ENCODE data around the gene SLC24A3. TPM values are rescaled to one million over a fixed set of nuclear protein-coding genes. Genes with fewer than 3 reads are reported as not detected.
A peak's percentile ranks its signal among the peaks of the same experiment; 100 is the strongest.

SLC24A3 gene
- total RNA-seq, 1 donor from 2014 or later, result 0.79 TPM

- Histone ChIP-seq H3K4me1 (ENCODE audit: insufficient read depth, low read length) (no peaks in the 10 kb centered on the region), H3K4me3 (ENCODE audit: insufficient read depth, low read depth, low read length) (no peak overlapping the region), H3K9me3 (ENCODE audit: insufficient read depth, low read depth, low read length) (no peaks in the 10 kb centered on the region), H3K9ac (ENCODE audit: low read length) (no peak overlapping the region), H3K36me3 (ENCODE audit: insufficient read depth, low read length) (no peaks in the 10 kb centered on the region), H3K27ac (ENCODE audit: low read depth, low read length) (no peak overlapping the region), H2AFZ (ENCODE audit: low read depth, low read length) (no peak overlapping the region), H3K79me2 (ENCODE audit: insufficient read depth, low read length) (no peaks in the 10 kb centered on the region), H3K4me2 (ENCODE audit: low read length) (no peak overlapping the region), H4K20me1 (ENCODE audit: insufficient read depth, low read length) (no peaks in the 10 kb centered on the region), H3K27me3 (ENCODE audit: insufficient read depth, low read length) (no peaks in the 10 kb centered on the region)
- Mint-ChIP-seq H3K27ac (ENCODE audit: unreplicated experiment) (no peak overlapping the region), H3K4me3 (ENCODE audit: unreplicated experiment) (no peak overlapping the region), H3K36me3 (ENCODE audit: low read depth, unreplicated experiment) (no peaks in the 10 kb centered on the region), H3K4me1 (ENCODE audit: low read depth, unreplicated experiment) (peaks cover 7% of the 10 kb centered on the region), H3K27me3 (ENCODE audit: low read depth, unreplicated experiment) (peaks cover 9% of the 10 kb centered on the region), H3K9me3 (ENCODE audit: unreplicated experiment) (no peaks in the 10 kb centered on the region)
- DNase-seq (ENCODE audit: low read depth) (no peak), FAIRE-seq (no peak)
- TF ChIP-seq CTCF (IDR thresholded peaks at IDR 0.05; ENCODE audit: insufficient read depth, low read depth, low read length), result no peak
- TF ChIP-seq EZH2 (IDR thresholded peaks at IDR 0.05; ENCODE audit: insufficient read depth, low read length), result no peak
Observed at GRCh38 chr20:19268426-19268825, 56.0 kb downstream of the SLC24A3 start.

GRCh38 chr20:19269737-19270340 is 57.4 kb downstream of the SLC24A3 start:
- Histone ChIP-seq H3K4me1 (ENCODE audit: insufficient read depth, low read length) (no peaks in the 10 kb centered on the region), H3K36me3 (ENCODE audit: insufficient read depth, low read length) (no peaks in the 10 kb centered on the region), H3K27ac (ENCODE audit: low read depth, low read length) (no peak overlapping the region), H3K4me2 (ENCODE audit: low read length) (peak overlapping the region; percentile 40), H3K9ac (ENCODE audit: low read length) (no peak overlapping the region), H3K4me3 (ENCODE audit: insufficient read depth, low read depth, low read length) (no peak overlapping the region), H4K20me1 (ENCODE audit: insufficient read depth, low read length) (no peaks in the 10 kb centered on the region), H3K27me3 (ENCODE audit: insufficient read depth, low read length) (no peaks in the 10 kb centered on the region), H2AFZ (ENCODE audit: low read depth, low read length) (no peak overlapping the region), H3K79me2 (ENCODE audit: insufficient read depth, low read length) (no peaks in the 10 kb centered on the region), H3K9me3 (ENCODE audit: insufficient read depth, low read depth, low read length) (no peaks in the 10 kb centered on the region)
- Mint-ChIP-seq H3K36me3 (ENCODE audit: low read depth, unreplicated experiment) (no peaks in the 10 kb centered on the region), H3K27me3 (ENCODE audit: low read depth, unreplicated experiment) (peaks cover 10% of the 10 kb centered on the region), H3K27ac (ENCODE audit: unreplicated experiment) (no peak overlapping the region), H3K9me3 (ENCODE audit: unreplicated experiment) (no peaks in the 10 kb centered on the region), H3K4me1 (ENCODE audit: low read depth, unreplicated experiment) (peaks cover 7% of the 10 kb centered on the region), H3K4me3 (ENCODE audit: unreplicated experiment) (no peak overlapping the region)
- TF ChIP-seq CTCF (IDR thresholded peaks at IDR 0.05; ENCODE audit: insufficient read depth, low read depth, low read length) (no peak), EZH2 (IDR thresholded peaks at IDR 0.05; ENCODE audit: insufficient read depth, low read length) (no peak)
- FAIRE-seq, result peak; percentile 37
- DNase-seq (ENCODE audit: low read depth), result peak; percentile 3

GRCh38 chr20:19271879-19272651 is 59.6 kb downstream of the SLC24A3 start:
- no peak overlapping the region for H3K4me2 ChIP-seq (ENCODE audit: low read length)
- H3K9me3 ChIP-seq (ENCODE audit: insufficient read depth, low read depth, low read length), result no peaks in the 10 kb centered on the region
- H2AFZ ChIP-seq (ENCODE audit: low read depth, low read length), result no peak overlapping the region
- no peaks in the 10 kb centered on the region for H4K20me1 ChIP-seq (ENCODE audit: insufficient read depth, low read length)
- no peak for FAIRE-seq
- no peaks in the 10 kb centered on the region for H3K9me3 Mint-ChIP-seq (ENCODE audit: unreplicated experiment)
- TF ChIP-seq CTCF (IDR thresholded peaks at IDR 0.05; ENCODE audit: insufficient read depth, low read depth, low read length) (no peak), EZH2 (IDR thresholded peaks at IDR 0.05; ENCODE audit: insufficient read depth, low read length) (no peak)
- no peaks in the 10 kb centered on the region for H3K4me1 ChIP-seq (ENCODE audit: insufficient read depth, low read length)
- H3K36me3 Mint-ChIP-seq (ENCODE audit: low read depth, unreplicated experiment), result no peaks in the 10 kb centered on the region
- DNase-seq (ENCODE audit: low read depth), result no peak
- H3K79me2 ChIP-seq (ENCODE audit: insufficient read depth, low read length), result no peaks in the 10 kb centered on the region
- no peak overlapping the region for H3K27ac ChIP-seq (ENCODE audit: low read depth, low read length)
- H3K4me3 ChIP-seq (ENCODE audit: insufficient read depth, low read depth, low read length), result no peak overlapping the region
- H3K27me3 Mint-ChIP-seq (ENCODE audit: low read depth, unreplicated experiment), result peaks cover 19% of the 10 kb centered on the region
- H3K27ac Mint-ChIP-seq (ENCODE audit: unreplicated experiment), result no peak overlapping the region
- no peaks in the 10 kb centered on the region for H3K27me3 ChIP-seq (ENCODE audit: insufficient read depth, low read length)
- peaks cover 7% of the 10 kb centered on the region for H3K4me1 Mint-ChIP-seq (ENCODE audit: low read depth, unreplicated experiment)
- H3K36me3 ChIP-seq (ENCODE audit: insufficient read depth, low read length), result no peaks in the 10 kb centered on the region
- no peak overlapping the region for H3K4me3 Mint-ChIP-seq (ENCODE audit: unreplicated experiment)
- H3K9ac ChIP-seq (ENCODE audit: low read length), result no peak overlapping the region

All from astrocyte (in vitro differentiated cells and primary cell).